GM12801 (cell line): Measurements from ENCODE around the gene NUB1.

ENCODE experiments used
- TF ChIP-seq, protein P1 (sequence below): IDR thresholded peaks from one replicate; pipeline ENCODE4 v1.5.1; 2011; ENCODE audit warnings: control low read depth; ENCODE audit not compliant: insufficient read length; ENCODE audit errors: extremely low read depth

Gene NUB1

DNA sequence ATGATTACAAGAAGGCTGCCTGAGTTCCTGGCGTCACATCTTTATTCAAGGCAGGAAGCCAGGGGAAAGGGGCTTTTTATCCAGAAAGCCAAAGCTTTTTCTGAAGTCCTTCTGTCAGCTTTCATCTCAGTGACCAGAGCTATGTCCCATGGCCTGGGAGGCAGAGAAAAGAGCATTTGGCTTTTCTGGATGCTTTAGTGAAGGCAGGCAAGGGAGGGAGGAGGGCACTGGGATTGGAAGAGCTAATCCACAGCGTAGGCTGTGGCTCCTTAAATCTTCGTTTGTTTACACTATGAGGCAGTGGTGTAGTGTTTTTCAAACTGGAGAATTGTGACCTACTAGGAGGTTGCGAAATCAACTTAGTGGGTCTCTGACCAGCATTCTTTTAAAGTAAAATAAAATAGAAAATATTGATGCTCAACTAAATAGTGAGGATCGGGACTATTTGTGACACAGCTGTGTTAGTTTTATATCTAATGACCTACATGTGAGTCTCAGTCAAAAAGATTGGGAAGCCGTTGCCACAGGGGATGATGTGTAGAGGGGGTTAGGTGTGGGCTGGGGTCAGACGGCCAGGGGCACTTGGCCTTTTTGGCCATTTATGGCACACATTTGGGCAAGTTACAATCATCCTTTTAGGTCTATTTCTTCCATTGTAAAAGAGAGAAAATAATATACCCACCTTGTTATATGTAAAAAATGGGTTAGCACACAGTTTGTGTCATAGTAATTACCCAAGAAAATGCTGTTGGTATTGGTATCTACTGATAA, 84.2 kb downstream of the NUB1 start:
- TF ChIP-seq, protein P1, sequence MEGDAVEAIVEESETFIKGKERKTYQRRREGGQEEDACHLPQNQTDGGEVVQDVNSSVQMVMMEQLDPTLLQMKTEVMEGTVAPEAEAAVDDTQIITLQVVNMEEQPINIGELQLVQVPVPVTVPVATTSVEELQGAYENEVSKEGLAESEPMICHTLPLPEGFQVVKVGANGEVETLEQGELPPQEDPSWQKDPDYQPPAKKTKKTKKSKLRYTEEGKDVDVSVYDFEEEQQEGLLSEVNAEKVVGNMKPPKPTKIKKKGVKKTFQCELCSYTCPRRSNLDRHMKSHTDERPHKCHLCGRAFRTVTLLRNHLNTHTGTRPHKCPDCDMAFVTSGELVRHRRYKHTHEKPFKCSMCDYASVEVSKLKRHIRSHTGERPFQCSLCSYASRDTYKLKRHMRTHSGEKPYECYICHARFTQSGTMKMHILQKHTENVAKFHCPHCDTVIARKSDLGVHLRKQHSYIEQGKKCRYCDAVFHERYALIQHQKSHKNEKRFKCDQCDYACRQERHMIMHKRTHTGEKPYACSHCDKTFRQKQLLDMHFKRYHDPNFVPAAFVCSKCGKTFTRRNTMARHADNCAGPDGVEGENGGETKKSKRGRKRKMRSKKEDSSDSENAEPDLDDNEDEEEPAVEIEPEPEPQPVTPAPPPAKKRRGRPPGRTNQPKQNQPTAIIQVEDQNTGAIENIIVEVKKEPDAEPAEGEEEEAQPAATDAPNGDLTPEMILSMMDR = no peak

DNA sequence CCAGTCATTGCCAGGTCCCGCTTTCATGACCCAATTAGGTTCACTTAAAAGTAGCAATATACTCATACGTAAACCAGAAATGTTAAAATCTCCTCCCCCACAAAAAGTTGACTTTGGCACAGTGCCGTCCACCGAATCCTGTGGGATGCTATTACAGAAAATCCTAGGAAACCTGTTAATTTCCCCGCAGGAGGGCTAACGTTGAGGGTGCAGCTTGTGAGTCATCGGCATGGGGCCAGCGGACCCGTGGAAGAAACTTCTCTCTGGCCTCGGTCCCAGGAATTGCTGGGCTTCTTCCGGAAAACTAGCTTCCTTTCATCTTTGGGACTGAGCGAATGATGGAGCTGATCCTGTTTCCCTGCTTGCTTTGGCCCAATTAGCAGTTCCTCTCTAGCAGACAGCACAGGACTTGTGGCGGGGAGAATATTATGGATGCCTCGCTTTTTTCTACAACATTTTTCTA, 84.9 kb downstream of the NUB1 start:
- TF ChIP-seq, protein P1 = no peak

DNA sequence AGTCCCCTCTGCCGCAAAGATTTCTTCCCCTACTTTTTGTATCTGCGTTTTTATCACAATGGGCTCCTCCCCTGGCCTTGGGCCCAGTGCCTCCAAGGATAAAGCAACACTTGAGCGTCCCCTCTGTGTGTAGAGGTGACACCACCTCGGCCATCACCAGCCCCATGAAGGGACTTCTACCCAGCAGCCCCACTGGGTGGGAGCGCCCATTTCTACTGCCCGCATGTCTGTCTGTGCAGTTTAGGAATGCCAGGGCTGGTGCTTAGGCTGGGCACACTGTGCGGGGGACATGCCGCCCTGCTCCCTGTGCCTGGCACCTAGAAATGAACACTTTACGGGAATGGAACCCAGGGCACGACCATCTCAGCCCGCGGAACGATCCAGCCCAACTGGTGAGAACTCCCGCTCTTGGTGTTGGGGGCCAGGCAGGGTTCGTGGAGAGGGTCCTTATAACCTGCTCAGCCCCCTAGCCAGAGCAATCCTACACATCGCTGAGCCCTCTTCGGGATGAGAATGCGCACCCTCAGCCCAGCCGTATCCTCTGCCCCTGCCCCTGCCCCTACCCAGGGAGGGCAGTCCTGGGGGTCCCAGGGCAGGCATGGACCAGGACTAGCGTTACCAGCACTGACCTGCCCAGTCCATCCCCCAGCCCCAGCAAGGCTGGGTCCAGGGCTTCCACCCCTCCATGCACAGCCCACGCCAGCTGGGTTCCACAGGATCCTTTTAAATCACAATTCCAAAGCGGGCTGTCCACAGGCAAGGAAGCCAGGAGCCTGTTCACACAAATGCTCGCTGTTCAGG, 85.5 kb downstream of the NUB1 start:
- TF ChIP-seq, protein P1 = no peak

DNA sequence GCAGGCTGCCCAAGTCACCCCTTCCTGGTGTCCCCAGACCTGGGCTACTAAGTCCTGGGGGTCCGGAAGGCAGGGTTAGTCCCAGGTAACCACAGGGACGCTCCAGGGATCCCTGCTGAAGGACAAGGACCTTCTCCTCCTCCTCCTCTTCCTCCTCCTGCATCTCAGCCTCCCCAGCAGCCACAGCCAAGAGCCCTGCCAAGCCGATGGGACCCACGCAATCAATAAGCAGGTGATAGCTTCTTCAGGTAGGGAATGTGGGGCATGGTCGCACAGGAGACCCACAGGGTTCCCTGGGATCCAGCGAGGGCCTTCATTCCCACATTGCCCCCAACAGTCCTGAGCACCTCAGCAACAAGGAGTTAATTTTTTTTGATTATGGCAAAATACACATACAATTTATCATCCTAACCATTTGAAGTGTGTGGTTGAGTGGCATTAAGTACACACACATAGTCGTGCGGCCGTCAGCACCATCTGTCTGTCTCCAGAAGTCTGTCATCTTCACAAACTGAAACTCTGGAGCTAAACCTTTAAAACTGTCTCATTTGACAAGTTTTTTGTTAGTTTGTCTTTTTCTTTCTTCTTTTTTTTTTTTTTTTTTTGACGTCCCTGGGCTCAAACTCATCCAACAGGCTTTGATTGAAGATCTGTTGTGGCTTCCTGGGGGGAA, 86.2 kb downstream of the NUB1 start:
- TF ChIP-seq, protein P1 = no peak
